ENCODE results near the gene SAAL1.

The SAAL1 gene

DNA sequence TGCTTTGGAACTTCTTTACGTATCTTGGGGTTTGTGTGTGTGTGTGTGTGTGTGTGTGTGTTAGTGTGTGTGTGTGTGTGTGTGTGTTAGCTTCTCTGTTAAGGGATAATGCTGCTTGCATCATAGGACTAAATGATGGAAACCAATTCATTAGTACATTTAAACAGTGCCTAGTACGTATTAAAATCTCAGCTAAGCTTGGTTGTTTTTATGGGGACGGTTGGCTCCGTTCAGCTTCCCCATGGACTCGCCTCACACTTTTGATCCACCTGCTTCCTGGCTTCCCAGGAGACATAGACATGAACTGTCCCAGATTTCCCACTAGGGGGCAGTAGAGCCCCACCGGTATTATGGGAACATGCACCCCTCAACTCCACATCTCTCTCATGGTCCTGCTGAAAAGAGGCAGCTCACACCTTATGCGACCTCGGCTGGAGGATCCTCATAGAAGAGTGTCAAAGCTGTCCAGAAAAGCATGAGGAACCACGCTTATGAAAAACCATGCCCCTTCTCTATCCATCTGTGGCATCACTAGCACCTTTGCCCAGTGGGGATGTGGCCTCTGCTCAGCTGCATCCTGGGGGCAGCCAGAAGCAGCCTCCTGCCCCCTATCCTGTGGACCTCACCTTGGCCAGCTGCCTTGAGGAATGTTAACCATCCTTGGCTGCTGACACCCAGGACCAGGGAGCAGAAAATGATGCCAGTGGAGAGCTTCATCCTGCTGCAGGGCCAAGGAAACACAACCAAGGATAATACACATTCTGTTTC is 9.7 kb upstream of the SAAL1 start:
- no peak overlapping the region for H3K27ac ChIP-seq (ENCODE audit: low read length)
- H3K9me3 ChIP-seq (ENCODE audit: insufficient read depth, low read depth, low read length) = no peaks in the 10 kb centered on the region
- H3K36me3 ChIP-seq (ENCODE audit: insufficient read depth, low read depth, low read length) = no peaks in the 10 kb centered on the region
- H3K27me3 ChIP-seq (ENCODE audit: insufficient read depth, low read length) = peaks cover 31% of the 10 kb centered on the region
- H3K4me3 ChIP-seq (ENCODE audit: low read length) = no peak overlapping the region
- H3K4me1 ChIP-seq (ENCODE audit: insufficient read depth, low read length) = no peaks in the 10 kb centered on the region
- no peak overlapping the region for H3K9ac ChIP-seq (ENCODE audit: low read depth, low read length)

DNA sequence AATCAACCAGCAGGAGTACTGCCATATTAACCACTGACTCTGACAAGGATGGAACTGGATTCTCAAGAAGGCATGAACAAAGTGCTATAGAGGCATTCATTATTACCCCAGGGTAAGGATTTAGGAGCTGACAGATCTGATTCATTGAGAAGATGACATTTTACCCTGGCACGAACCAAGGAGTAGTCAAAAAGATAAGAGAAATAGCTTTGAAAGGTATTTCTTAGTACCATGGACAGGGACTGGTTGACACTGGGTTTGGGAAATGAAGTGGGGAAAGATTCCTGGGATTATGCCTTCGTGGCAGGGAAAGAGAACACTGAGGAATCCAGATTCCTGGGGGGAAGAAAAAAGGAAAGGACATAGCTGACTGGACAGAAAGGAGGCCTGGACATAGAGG is 5.1 kb upstream of the SAAL1 start:
- Histone ChIP-seq H3K27ac (ENCODE audit: low read length) (no peak overlapping the region), H3K36me3 (ENCODE audit: insufficient read depth, low read depth, low read length) (no peaks in the 10 kb centered on the region), H3K4me3 (ENCODE audit: low read length) (no peak overlapping the region)

DNA sequence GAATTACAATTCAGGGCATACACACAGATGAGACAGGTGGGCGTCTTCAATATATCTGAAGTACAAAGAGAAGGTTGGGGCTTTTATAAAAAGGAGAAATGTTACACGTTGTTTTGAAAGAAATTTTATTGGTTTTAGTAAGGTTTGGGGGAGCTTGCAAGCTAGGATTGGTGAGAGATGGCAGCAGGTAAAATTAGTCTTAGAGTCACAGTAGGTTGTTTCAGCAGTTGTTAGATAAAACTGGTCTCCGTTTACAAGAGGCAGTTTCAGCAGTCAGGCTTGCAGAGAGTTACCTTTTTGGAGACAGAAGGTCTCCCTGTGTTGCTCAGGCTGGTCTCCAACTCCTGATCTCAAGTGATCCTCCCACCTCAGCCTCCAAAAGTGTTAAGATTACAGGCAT is 2.4 kb upstream of the SAAL1 start:
- Histone ChIP-seq H3K9me3 (ENCODE audit: insufficient read depth, low read depth, low read length) (no peaks in the 10 kb centered on the region), H3K4me3 (ENCODE audit: low read length) (no peak overlapping the region), H3K9ac (ENCODE audit: low read depth, low read length) (no peak overlapping the region), H3K27ac (ENCODE audit: low read length) (no peak overlapping the region), H3K27me3 (ENCODE audit: insufficient read depth, low read length) (peaks cover 17% of the 10 kb centered on the region), H3K4me1 (ENCODE audit: insufficient read depth, low read length) (no peaks in the 10 kb centered on the region), H3K36me3 (ENCODE audit: insufficient read depth, low read depth, low read length) (peaks cover 12% of the 10 kb centered on the region)

More for the DNA sequence above, 5.1 kb upstream of the SAAL1 start:
- Histone ChIP-seq H3K9me3 (ENCODE audit: insufficient read depth, low read depth, low read length) (no peaks in the 10 kb centered on the region), H3K4me1 (ENCODE audit: insufficient read depth, low read length) (no peaks in the 10 kb centered on the region), H3K9ac (ENCODE audit: low read depth, low read length) (no peak overlapping the region), H3K27me3 (ENCODE audit: insufficient read depth, low read length) (peaks cover 35% of the 10 kb centered on the region)

DNA sequence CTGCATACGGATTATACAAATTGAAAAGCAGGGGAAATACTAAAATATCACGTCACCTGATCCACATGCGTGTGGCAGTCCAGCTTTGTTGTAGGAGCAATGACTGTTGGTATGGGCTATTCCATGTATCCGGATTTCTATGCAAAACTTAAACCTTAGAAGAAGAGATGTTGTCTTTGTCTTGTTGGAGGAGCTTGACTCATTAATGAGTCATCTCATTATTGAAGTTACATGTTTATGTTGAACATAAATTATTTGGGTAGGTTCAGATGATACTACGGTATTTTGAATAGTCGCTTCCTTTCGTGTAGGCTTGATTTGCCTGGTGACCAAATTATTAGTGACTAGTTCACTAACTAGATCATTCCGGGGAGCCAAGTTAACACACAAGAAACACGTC is 806 bp upstream of the SAAL1 start:
- Histone ChIP-seq H3K27me3 (ENCODE audit: insufficient read depth, low read length) (peaks cover 8% of the 10 kb centered on the region), H3K9me3 (ENCODE audit: insufficient read depth, low read depth, low read length) (no peaks in the 10 kb centered on the region), H3K4me1 (ENCODE audit: insufficient read depth, low read length) (no peaks in the 10 kb centered on the region), H3K36me3 (ENCODE audit: insufficient read depth, low read depth, low read length) (peaks cover 27% of the 10 kb centered on the region), H3K27ac (ENCODE audit: low read length) (no peak overlapping the region), H3K9ac (ENCODE audit: low read depth, low read length) (no peak overlapping the region), H3K4me3 (ENCODE audit: low read length) (no peak overlapping the region)

DNA sequence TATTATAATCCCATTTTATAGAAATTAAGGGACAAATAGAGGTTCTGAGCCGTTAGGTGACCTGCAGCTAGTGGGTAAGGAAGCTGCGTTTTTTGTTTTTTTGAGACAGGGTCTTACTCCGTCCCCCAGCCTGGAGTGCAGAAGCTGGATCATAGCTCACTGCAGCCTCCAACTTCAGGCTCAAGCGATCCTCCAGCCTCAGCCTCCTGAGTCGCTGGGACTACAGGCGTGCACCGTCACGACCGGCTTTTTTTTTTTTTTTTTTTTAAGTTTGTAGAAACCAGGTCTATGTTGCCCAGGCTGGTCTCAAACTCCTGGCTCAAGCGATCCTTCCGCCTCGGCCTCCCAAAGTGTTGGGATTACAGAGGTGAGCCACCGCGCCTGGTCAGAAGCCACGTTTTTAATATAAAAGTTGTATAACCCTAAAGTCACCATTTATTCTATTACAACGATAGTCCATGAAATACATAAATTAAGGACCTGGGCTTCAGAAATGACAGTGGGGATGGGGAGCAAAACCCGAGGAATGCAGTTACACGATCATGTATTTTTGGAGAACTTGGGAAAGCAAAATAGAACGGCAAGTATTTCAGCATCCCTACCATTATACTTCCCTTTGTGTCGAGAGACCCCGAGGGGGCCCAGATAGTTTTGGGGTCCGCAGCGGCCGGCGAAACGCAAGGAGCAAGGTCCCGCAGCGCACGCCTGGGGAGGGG is 638 bp downstream of the SAAL1 start:
- H3K9me3 ChIP-seq (ENCODE audit: insufficient read depth, low read depth, low read length) = no peaks in the 10 kb centered on the region
- H3K4me3 ChIP-seq (ENCODE audit: low read length) = peak overlapping the region; percentile 93
- H3K27ac ChIP-seq (ENCODE audit: low read length) = no peak overlapping the region
- H3K27me3 ChIP-seq (ENCODE audit: insufficient read depth, low read length) = peaks cover 2% of the 10 kb centered on the region
- H3K9ac ChIP-seq (ENCODE audit: low read depth, low read length) = peak overlapping the region; percentile 87; the same call in 1 of the 2 replicates
- peaks cover 41% of the 10 kb centered on the region for H3K36me3 ChIP-seq (ENCODE audit: insufficient read depth, low read depth, low read length)
- no peaks in the 10 kb centered on the region for H3K4me1 ChIP-seq (ENCODE audit: insufficient read depth, low read length)

DNA sequence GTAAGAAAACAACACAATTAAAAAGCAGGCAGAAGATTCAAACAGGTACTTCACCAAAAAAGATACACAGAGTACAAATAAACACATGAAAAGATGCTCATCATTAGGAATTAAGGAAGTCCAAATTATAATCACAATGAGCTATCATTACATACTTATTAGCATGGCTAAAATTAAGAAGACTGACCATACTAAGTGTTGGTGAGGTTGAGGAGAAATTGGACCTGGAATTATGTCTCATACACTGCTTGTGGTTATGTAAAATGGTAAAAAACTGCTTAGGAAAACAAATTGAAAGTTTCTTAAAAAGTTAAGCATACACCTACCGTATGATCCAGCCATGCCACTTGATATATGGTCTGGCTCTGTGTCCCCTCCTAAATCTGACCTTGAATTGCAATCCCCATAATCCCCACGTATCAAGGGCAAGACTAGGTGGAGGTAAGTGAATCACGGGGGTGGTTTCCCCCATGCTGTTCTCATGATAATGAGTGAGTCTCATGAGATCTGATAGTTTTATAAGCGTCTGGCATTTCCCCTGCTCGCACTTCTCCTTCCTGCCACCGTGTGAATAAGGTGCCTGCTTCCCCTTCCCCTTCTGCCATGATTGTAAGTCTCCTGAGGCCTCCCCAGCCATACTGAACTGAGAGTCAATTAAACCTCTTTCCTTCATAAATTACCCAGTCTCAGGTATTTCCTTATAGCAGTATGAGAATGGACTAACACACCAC is 4.8 kb downstream of the SAAL1 start:
- Histone ChIP-seq H3K27ac (ENCODE audit: low read length) (no peak overlapping the region), H3K9me3 (ENCODE audit: insufficient read depth, low read depth, low read length) (no peaks in the 10 kb centered on the region), H3K36me3 (ENCODE audit: insufficient read depth, low read depth, low read length) (peaks cover 58% of the 10 kb centered on the region), H3K9ac (ENCODE audit: low read depth, low read length) (no peak overlapping the region), H3K27me3 (ENCODE audit: insufficient read depth, low read length) (no peaks in the 10 kb centered on the region), H3K4me3 (ENCODE audit: low read length) (no peak overlapping the region), H3K4me1 (ENCODE audit: insufficient read depth, low read length) (no peaks in the 10 kb centered on the region)

DNA sequence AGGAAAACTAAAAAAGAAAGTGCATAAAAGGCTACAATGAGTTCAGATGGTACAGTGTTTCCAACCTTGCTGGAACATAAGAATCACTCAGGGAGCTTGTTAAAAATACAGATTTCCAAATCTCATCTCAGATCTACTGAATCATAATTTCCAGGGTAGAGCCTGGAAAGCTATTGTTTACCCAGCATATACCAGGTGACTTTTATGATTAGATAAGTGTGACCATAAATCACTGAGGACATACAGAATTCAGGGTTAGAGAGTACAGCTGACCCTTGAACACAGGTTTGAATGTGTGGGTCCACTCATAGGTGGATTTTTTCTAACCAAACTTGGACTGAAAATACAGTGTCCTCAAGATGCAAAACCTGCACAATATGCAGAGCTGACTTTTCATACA is 11.9 kb downstream of the SAAL1 start:
- no peak overlapping the region for H3K9ac ChIP-seq (ENCODE audit: low read depth, low read length)
- no peaks in the 10 kb centered on the region for H3K27me3 ChIP-seq (ENCODE audit: insufficient read depth, low read length)
- no peak overlapping the region for H3K27ac ChIP-seq (ENCODE audit: low read length)
- H3K4me3 ChIP-seq (ENCODE audit: low read length) = no peak overlapping the region
- H3K4me1 ChIP-seq (ENCODE audit: insufficient read depth, low read length) = no peaks in the 10 kb centered on the region
- H3K36me3 ChIP-seq (ENCODE audit: insufficient read depth, low read depth, low read length) = peaks cover 75% of the 10 kb centered on the region
- no peaks in the 10 kb centered on the region for H3K9me3 ChIP-seq (ENCODE audit: insufficient read depth, low read depth, low read length)

DNA sequence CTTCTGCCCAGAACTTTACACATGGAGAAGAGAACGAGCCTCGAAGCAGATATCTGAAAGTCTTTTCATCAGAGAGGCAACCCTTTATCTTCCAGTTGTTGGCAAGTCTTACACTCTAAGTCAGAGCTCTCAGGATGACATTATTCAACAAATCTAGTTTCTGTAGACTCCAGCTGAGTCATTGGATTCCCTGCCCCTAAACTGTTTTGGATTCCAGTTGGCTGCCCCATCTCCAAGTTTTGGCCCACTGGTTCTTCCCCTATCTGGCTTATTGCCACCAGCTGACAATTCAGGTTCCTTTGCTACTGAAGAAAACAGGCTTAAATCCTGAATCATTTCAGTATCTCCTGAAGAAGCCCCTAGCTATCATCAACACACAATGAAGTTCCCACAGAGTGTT is 14.2 kb downstream of the SAAL1 start:
- no peaks in the 10 kb centered on the region for H3K4me1 ChIP-seq (ENCODE audit: insufficient read depth, low read length)
- H3K9me3 ChIP-seq (ENCODE audit: insufficient read depth, low read depth, low read length) = no peaks in the 10 kb centered on the region
- no peak overlapping the region for H3K4me3 ChIP-seq (ENCODE audit: low read length)
- H3K27me3 ChIP-seq (ENCODE audit: insufficient read depth, low read length) = no peaks in the 10 kb centered on the region
- no peak overlapping the region for H3K9ac ChIP-seq (ENCODE audit: low read depth, low read length)
- H3K27ac ChIP-seq (ENCODE audit: low read length) = no peak overlapping the region
- H3K36me3 ChIP-seq (ENCODE audit: insufficient read depth, low read depth, low read length) = peaks cover 97% of the 10 kb centered on the region

DNA sequence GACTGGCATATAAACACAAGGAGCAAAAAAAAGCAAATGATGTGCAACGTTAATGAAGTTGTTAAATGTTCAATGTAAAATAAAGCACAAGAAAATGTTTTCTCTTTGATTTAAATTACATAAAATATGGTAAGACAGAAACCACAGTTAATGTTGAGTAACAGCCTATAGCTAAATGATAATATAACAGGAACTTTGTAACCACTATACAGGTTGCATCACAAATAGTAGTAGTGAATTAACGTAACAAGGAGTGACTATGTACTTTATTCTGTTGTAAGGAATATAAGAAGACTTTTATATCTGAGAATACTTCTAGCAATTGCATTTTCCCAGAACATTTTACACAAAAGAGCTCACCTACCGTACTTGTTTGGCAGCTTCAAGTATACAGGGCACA is 16.9 kb downstream of the SAAL1 start:
- Histone ChIP-seq H3K4me3 (ENCODE audit: low read length) (no peak overlapping the region), H3K9ac (ENCODE audit: low read depth, low read length) (no peak overlapping the region), H3K4me1 (ENCODE audit: insufficient read depth, low read length) (no peaks in the 10 kb centered on the region), H3K27ac (ENCODE audit: low read length) (no peak overlapping the region), H3K36me3 (ENCODE audit: insufficient read depth, low read depth, low read length) (peaks cover 95% of the 10 kb centered on the region), H3K27me3 (ENCODE audit: insufficient read depth, low read length) (no peaks in the 10 kb centered on the region), H3K9me3 (ENCODE audit: insufficient read depth, low read depth, low read length) (no peaks in the 10 kb centered on the region)

DNA sequence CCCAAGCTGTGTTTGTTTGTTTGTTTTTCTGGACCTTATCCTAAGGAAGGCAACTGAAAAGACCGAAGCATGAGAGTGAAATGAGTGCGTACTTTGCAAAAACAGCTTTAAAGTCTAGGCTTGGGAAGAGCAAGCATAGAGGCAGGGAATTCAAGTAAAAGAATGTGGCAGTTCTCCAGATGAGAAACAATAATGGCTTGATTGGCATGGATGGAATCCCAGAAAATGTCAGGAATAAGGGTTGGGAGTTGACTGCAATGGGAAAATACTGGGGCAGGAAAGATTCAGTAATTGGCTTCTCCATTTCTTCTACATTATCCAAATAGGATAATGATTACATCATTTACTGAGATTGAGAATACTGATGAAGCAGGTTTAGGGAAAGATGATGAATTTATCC is 17.5 kb downstream of the SAAL1 start:
- Histone ChIP-seq H3K36me3 (ENCODE audit: insufficient read depth, low read depth, low read length) (peaks cover 95% of the 10 kb centered on the region), H3K4me3 (ENCODE audit: low read length) (no peak overlapping the region), H3K27ac (ENCODE audit: low read length) (no peak overlapping the region)

DNA sequence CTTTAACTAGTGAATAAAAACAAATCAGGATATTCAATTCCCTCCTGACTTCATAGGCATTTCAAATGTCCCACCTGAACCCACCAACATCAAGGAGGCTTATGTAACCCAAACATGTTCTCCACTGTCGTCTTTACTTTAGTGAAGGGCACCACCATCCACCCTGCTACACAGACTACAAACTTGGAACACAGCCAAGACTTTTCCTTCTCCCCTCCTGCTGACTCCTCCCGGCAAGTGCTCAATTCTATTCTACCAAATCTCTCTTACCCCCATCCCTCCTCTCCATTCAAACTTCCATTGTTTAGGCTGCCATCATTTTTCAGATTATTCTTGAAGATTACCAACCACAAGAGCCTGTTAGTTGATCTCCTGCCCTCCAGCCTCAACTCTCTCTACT is 24.3 kb downstream of the SAAL1 start:
- no peak overlapping the region for H3K27ac ChIP-seq (ENCODE audit: low read length)
- no peaks in the 10 kb centered on the region for H3K27me3 ChIP-seq (ENCODE audit: insufficient read depth, low read length)
- H3K9me3 ChIP-seq (ENCODE audit: insufficient read depth, low read depth, low read length) = no peaks in the 10 kb centered on the region
- H3K4me1 ChIP-seq (ENCODE audit: insufficient read depth, low read length) = no peaks in the 10 kb centered on the region
- no peak overlapping the region for H3K9ac ChIP-seq (ENCODE audit: low read depth, low read length)
- no peak overlapping the region for H3K4me3 ChIP-seq (ENCODE audit: low read length)
- H3K36me3 ChIP-seq (ENCODE audit: insufficient read depth, low read depth, low read length) = peaks cover 72% of the 10 kb centered on the region

More for the DNA sequence above, 17.5 kb downstream of the SAAL1 start:
- Histone ChIP-seq H3K9ac (ENCODE audit: low read depth, low read length) (no peak overlapping the region), H3K4me1 (ENCODE audit: insufficient read depth, low read length) (no peaks in the 10 kb centered on the region), H3K27me3 (ENCODE audit: insufficient read depth, low read length) (no peaks in the 10 kb centered on the region), H3K9me3 (ENCODE audit: insufficient read depth, low read depth, low read length) (no peaks in the 10 kb centered on the region)

Measured in iPS-20b (cell line).